Measurements from ENCODE around the gene C18orf32. TPM values are rescaled to one million over a fixed set of nuclear protein-coding genes. Genes with fewer than 3 reads are reported as not detected.

The C18orf32 gene
- total RNA-seq, 2 donors from 2014 or later = 43.0 to 63.6 TPM

GRCh38 chr18:49495480-49495879, 8.4 kb upstream of the C18orf32 start:
- no peak for TF ChIP-seq CTCF (IDR thresholded peaks at IDR 0.05)

GRCh38 chr18:49495076-49495475, 8.0 kb upstream of the C18orf32 start:
- DNase-seq = no peak
- no peak for TF ChIP-seq CTCF (IDR thresholded peaks at IDR 0.05)
- Histone ChIP-seq H3K27me3 (no peaks in the 10 kb centered on the region), H3K4me3 (no peak overlapping the region), H3K9ac (ENCODE audit: low read depth in 2 of 2, low read length in 2 of 2) (no peak overlapping the region), H3K27ac (no peak overlapping the region), H3K36me3 (no peaks in the 10 kb centered on the region), H3K9me3 (no peaks in the 10 kb centered on the region), H3K4me1 (peaks cover 5% of the 10 kb centered on the region)
- intact Hi-C loops (cut with DNase I) = no loop called here

More at GRCh38 chr18:49495480-49495879, 8.4 kb upstream of the C18orf32 start:
- Histone ChIP-seq H3K27me3 (no peaks in the 10 kb centered on the region), H3K9me3 (no peaks in the 10 kb centered on the region), H3K4me1 (peaks cover 5% of the 10 kb centered on the region), H3K9ac (ENCODE audit: low read depth in 2 of 2, low read length in 2 of 2) (no peak overlapping the region), H3K36me3 (no peaks in the 10 kb centered on the region), H3K4me3 (no peak overlapping the region), H3K27ac (no peak overlapping the region)
- intact Hi-C loops (cut with DNase I) = no loop called here
- no peak for DNase-seq

DNA sequence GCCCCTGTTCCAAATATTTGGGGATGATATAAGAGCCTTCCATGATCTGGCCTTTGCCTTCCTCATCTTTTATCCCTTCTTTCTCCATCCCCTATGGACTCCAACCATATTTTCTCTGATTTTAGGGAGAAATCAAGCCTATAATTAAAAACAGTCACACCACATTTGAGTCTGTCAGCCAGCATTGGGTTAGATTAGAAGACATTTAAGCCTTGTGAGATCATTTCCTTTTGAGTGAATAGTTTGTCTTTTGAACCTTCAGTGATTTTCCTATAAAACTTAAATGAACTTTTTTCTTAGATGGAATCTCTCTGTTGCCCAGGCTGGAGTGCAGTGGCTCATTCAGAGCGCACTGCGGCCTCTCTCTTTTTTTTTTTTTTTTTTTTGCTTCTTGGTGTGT, 7.6 kb upstream of the C18orf32 start:
- no peak for TF ChIP-seq CTCF (IDR thresholded peaks at IDR 0.05)
- intact Hi-C loops (cut with DNase I) = no loop called here
- Histone ChIP-seq H3K27me3 (no peaks in the 10 kb centered on the region), H3K27ac (no peak overlapping the region), H3K9ac (ENCODE audit: low read depth in 2 of 2, low read length in 2 of 2) (no peak overlapping the region), H3K4me1 (peaks cover 5% of the 10 kb centered on the region), H3K9me3 (no peaks in the 10 kb centered on the region), H3K4me3 (no peak overlapping the region), H3K36me3 (no peaks in the 10 kb centered on the region)
- no peak for DNase-seq

DNA sequence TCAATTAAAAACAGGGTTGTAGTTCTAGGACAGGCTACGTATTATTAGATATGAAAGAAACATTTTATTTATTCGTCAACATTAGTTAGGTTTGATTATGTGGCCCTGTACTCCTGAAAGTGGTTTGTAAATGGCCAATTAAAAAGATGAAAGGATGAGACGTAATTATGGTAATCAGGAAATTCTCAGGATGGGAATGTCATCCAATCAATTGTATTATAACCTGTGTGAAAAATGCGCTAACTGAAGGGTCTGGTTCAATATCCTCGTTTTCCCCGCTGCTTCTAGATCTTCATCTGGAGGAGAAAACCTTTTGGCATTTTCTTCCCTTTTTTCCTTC, 5.6 kb upstream of the C18orf32 start:
- Histone ChIP-seq H3K4me1 (peaks cover 5% of the 10 kb centered on the region), H3K9ac (ENCODE audit: low read depth in 2 of 2, low read length in 2 of 2) (peak overlapping the region in 1 of 2 donors; percentile 97), H3K36me3 (no peaks in the 10 kb centered on the region), H3K9me3 (no peaks in the 10 kb centered on the region), H3K27ac (no peak overlapping the region), H3K27me3 (no peaks in the 10 kb centered on the region), H3K4me3 (no peak overlapping the region)
- no peak for DNase-seq
- intact Hi-C loops (cut with DNase I) = no loop called here
- TF ChIP-seq CTCF (IDR thresholded peaks at IDR 0.05) = no peak

DNA sequence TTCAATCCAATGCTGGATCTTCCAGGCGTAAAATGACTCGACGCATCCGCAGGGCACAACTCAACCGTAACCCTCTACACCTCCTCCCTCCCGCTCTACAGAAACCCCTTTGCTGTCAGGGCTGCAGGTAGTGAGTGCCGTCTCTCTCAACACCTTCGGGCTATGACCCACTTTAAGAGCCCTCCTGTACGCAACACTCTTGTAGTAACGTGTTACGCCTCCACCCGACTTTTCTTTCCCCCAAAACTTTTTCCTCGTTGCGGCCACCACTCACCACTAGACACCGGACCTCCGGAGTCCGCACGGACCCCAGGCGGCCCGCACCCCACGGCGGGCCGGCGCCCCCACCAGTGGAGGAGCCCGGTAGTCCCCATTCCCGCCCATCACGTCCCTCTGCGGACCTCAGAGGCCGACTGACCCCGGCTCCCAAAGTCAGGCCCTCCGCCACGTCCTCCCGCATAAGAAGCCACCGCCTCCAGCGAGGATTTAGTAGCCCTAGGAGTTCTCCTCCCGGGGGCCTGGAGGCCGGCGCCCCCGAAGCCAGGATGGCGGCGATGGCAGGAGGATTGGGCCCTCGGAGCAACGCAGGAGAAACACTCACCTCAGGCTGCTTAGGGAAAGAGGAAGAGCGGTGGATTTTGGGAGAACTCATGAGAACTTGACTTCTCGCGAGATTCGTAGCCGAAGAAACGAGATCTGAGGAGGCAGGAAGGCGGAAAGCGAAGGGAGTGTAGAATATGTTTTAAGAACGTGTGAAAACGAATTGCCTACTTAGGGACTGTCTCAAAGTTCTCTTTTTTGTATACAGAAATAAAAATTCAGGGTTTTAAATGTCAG, 5.0 kb upstream of the C18orf32 start, which contains the start of gene RPL17:
TSS of gene RPL17 (minus strand) at position 609 of the 837 bp plus-strand sequence.
- no peaks in the 10 kb centered on the region for H3K9me3 ChIP-seq
- H3K27ac ChIP-seq = peak within 1 kb of the TSS; percentile 90
- H3K4me3 ChIP-seq = peak within 1 kb of the TSS; percentile 92
- peaks cover 5% of the 10 kb centered on the region for H3K4me1 ChIP-seq
- no peak for TF ChIP-seq CTCF (IDR thresholded peaks at IDR 0.05)
- H3K36me3 ChIP-seq = no peaks in the 10 kb centered on the region
- DNase-seq = peak; percentile 96
- no peaks in the 10 kb centered on the region for H3K27me3 ChIP-seq
- peak within 1 kb of the TSS; percentile 97 to 98 for H3K9ac ChIP-seq (ENCODE audit: low read depth in 2 of 2, low read length in 2 of 2)
- intact Hi-C loops (cut with DNase I) = no loop called here

All from colonic mucosa (tissue), 4 donors.